HG02970 (cell line): Measurements from ENCODE around the gene ADGRG3.
"Not testable (repeated sequence)": the region's sequence is repeated elsewhere in the genome, so short reads cannot be mapped to it uniquely, and the experiment has no call there.

Experiments used
- ATAC-seq: cut with Tn5 transposase; IDR thresholded peaks from one replicate; pipeline ENCODE4 v1.9.1; 2021; ENCODE audit warnings: mild to moderate bottlenecking, moderate library complexity, moderate number of reproducible peaks; ENCODE audit not compliant: unreplicated experiment, low FRiP score

ADGRG3 gene

GRCh38 chr16:57711346-57711745, 43.2 kb downstream of the ADGRG3 start:
- no peak for ATAC-seq

GRCh38 chr16:57711993-57712392, 43.9 kb downstream of the ADGRG3 start:
- ATAC-seq, result no peak

- not testable (repeated sequence) for ATAC-seq
These were observed 44.5 kb downstream of the ADGRG3 start for GRCh38 chr16:57712569-57712968.

GRCh38 chr16:57713596-57713995, 45.5 kb downstream of the ADGRG3 start:
- no peak for ATAC-seq

DNA sequence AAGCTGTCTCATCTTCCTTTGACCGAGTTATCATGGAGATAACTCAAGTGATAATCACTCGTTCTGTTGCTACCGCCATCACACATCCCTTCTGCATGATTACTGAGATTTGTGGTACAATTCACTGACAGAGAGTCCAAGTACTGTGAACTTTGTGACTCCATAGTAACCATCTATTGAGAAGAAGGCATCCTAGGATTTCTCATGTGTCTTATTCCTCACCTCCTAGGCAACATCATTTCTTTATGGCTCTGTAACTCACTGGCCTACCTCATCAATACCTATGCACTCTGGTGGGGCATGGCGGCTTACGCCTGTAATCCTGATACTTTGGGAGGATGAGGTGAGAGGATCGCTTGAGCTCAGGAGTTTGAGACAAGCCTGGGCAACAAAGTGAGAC, 45.9 kb downstream of the ADGRG3 start:
- no peak for ATAC-seq

DNA sequence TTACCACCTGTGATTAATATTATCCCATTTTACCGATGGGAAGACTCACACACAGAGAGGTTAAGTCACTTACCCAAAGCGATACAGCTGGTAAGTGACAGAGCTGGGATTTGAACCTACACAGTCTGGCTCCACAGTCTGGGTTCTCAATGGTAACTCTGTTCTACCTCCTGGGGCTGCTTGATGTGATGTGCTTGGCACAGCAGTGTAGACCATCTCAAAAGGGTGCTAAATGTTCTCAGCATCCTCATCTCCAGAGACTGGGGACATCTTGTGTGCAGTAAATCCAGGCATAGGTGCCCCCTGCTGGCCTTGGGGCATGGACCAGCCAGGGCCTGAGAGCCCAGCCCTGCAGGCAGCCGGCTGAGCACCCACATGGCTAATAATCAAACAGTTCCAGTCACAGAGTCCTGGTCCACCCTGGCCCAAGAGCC, 52.1 kb downstream of the ADGRG3 start:
- no peak for ATAC-seq

GRCh38 chr16:57721356-57722209, 53.5 kb downstream of the ADGRG3 start:
- no peak for ATAC-seq

DNA sequence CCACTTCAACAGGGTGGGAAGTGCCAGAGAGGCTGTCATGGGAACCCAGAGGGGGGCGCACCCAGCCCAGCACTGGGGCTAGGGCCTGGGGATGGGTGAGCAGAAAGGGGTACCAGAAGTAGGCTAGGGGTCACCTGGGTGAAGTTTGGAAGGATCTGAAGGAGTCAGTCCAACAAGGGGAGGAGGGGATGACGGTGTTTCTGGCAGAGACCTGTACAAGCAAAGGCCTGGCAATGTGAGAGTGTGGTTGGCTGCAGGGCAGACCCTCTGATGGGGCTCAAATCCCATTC, 54.0 kb downstream of the ADGRG3 start:
- ATAC-seq, result no peak

GRCh38 chr16:57722651-57723050, 54.5 kb downstream of the ADGRG3 start:
- ATAC-seq, result no peak

GRCh38 chr16:57723170-57723569, 55.1 kb downstream of the ADGRG3 start:
- no peak for ATAC-seq

DNA sequence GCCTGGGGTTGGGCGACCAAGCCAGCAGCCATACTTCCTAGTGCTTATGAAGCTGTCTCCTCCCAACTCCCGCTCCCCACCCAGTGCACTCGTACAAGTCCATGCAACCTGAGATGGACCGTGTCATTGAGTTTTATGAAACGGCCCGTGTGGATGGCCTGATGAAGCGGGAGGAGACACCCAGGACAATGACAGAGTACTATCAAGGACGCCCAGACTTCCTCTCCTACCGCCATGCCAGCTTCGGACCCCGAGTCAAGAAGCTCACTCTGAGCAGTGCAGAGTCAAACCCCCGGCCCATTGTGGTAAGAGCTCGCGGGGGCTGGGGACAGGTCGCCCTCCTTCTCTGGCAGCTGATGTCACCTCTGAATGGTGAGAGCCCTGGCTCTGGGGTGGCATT, 56.4 kb downstream of the ADGRG3 start:
- ATAC-seq, result no peak

DNA sequence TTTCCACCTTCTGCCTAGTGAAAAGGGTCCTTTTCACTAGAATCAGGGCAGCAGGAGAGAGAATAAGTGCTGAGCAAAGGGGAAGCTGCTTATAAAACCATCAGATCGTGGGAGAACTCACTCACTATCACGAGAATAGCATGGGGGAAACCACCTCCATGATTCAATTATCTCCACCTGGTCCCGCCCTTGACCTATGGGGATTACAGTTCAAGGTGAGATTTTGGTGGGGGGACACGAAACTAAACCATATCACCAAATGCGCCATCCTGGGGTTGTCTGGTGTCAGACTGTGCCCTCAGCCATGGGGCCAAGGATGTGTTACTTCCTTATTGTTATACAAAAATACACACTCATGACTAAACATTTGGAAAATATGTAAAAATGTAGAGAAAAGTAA, 57.0 kb downstream of the ADGRG3 start:
- ATAC-seq, result no peak

DNA sequence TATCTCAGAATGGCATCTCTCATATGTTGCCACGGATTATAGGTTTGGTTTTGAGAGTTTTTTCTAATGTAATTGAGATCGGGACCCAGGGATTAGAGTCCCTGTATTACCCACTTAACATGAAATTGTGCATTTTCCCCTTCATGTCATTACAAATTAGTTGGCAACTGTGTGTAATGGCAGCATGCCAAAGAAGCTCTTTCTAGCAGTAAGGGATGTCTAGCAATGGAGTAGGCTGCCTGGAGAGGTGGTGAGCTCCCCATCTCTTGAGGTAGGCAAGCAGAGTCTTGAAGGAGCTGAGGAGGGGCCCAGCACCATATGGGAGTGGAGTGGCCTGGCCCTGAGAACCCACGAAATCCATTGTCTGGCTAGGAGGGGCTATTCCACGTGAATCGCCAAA, 57.4 kb downstream of the ADGRG3 start:
- ATAC-seq, result no peak

- no peak for ATAC-seq
These were observed 57.9 kb downstream of the ADGRG3 start for GRCh38 chr16:57725976-57726375.

- no peak for ATAC-seq
These were observed 58.4 kb downstream of the ADGRG3 start for GRCh38 chr16:57726433-57726947.

DNA sequence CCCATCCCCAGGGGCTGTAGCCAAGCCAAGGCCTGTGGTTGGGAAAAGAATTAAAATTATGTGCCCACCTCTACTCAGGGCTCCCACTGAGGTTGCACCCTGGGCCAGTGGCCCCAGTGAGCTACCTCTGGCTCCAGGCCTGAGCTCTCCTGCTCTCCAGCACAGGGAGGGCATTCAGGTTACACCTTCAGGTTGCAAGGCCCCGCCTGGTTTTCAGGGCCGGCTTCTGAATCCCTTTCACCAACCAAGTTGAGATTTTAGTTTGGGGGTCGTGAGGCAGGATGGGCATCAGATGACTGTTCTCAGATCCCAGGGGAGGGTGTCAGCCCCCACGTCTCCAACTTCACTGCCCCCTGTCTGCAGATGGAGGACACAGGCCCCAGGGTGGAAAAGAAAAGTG, 59.5 kb downstream of the ADGRG3 start:
- no peak for ATAC-seq

GRCh38 chr16:57728336-57729181, 60.5 kb downstream of the ADGRG3 start:
- no peak for ATAC-seq

DNA sequence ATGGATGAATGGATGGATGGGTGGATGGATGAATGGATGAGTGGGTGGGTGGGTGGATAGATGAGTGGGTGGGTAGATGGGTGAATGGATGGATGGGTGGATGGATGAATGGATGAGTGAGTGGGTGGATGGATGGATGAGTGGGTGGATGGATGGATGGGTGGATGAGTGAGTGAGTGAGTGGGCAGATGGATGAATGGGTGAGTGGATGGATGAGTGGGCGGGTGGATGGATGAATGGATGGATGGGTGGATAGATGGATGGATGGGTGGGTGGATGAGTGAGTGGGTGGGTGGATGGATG, 61.0 kb downstream of the ADGRG3 start:
- ATAC-seq, result no peak

- not testable (repeated sequence) for ATAC-seq
These were observed 61.7 kb downstream of the ADGRG3 start for GRCh38 chr16:57729852-57730251.

- no peak for ATAC-seq
These were observed 62.9 kb downstream of the ADGRG3 start for GRCh38 chr16:57730771-57731730.

- no peak for ATAC-seq
These were observed 63.9 kb downstream of the ADGRG3 start for GRCh38 chr16:57732037-57732436.
